IMR-90 (cell line): Measurements from ENCODE around the gene JADE2. TPM values are rescaled to one million over a fixed set of nuclear protein-coding genes. Genes with fewer than 3 reads are reported as not detected.

Experiments
- ATAC-seq: fragments of 200-7000 bp; cut with Tn5 transposase; 2 replicates; pipeline ENCODE4 v1.9.1; 2020; ENCODE audit warnings: low read depth, mild to moderate bottlenecking, moderate library complexity
- BruUV-seq: library from RNA; stranded (reverse); fragments of 400-500 nt; replicated peaks from 2 replicates; lab custom pipeline; 2021; lab: Mats Ljungman, UMichigan
- CTCF ChIA-PET: fragments of 300-600 bp; formaldehyde crosslinking; extraction: SDS; loops from one replicate; lab custom pipeline; 2021; ENCODE audit warnings: antibody characterized with exemption; lab: Yijun Ruan, JAX
- POLR2A ChIA-PET: fragments of 300-600 bp; sonication (Branson Sonifier 250); formaldehyde crosslinking; loops from one replicate; lab custom pipeline; 2022; ENCODE audit warnings: antibody characterized with exemption; ENCODE audit not compliant: unreplicated experiment; lab: Charles Lee
- DNase-seq: peaks from one replicate; pipeline ENCODE4 v3.0.0; 2013
- H2AFZ ChIP-seq: replicated peaks from 2 replicates; pipeline ENCODE3; 2013; ENCODE audit warnings: low read length, mild to moderate bottlenecking; ENCODE audit not compliant: poor library complexity
- H2AK5ac ChIP-seq: 2 replicates; pipeline ENCODE4 v1.6.1; 2013; ENCODE audit warnings: low read depth, low read length, inconsistent platforms
- H2AK9ac ChIP-seq: replicated peaks from 2 replicates; pipeline ENCODE3; 2013; ENCODE audit warnings: mild to moderate bottlenecking, low read depth, low read length, moderate library complexity; ENCODE audit not compliant: poor library complexity
- H2BK120ac ChIP-seq: 2 replicates; pipeline ENCODE4 v1.6.1; 2013; ENCODE audit warnings: low read depth, low read length, inconsistent platforms
- H2BK15ac ChIP-seq: 3 replicates; pipeline ENCODE4 v1.6.1; 2013; ENCODE audit warnings: low read depth, low read length, inconsistent platforms
- H2BK20ac ChIP-seq: 2 replicates; pipeline ENCODE4 v1.6.1; 2013; ENCODE audit warnings: low read depth, mild to moderate bottlenecking, inconsistent platforms, low read length, moderate library complexity
- H2BK5ac ChIP-seq: 2 replicates; pipeline ENCODE4 v1.6.1; 2013; ENCODE audit warnings: mild to moderate bottlenecking, low read depth, low read length, inconsistent platforms; ENCODE audit not compliant: poor library complexity, severe bottlenecking
- H3K14ac ChIP-seq: replicated peaks from 2 replicates; pipeline ENCODE4 v1.6.1; 2013; ENCODE audit warnings: low read depth, low read length, inconsistent platforms
- H3K18ac ChIP-seq: 2 replicates; pipeline ENCODE4 v1.6.1; 2013; ENCODE audit warnings: low read depth, low read length, control low read depth
- H3K23ac ChIP-seq: 2 replicates; pipeline ENCODE4 v1.6.1; 2013; ENCODE audit warnings: low read depth, low read length, inconsistent platforms
- H3K27ac ChIP-seq: 2 replicates; pipeline ENCODE4 v1.5.1; 2013; ENCODE audit warnings: mild to moderate bottlenecking, control low read depth, low read length; ENCODE audit not compliant: insufficient read depth
- H3K27me3 ChIP-seq: 2 replicates; pipeline ENCODE4 v1.6.1; 2013; ENCODE audit warnings: low read length; ENCODE audit not compliant: control insufficient read depth, insufficient read depth
- H3K36me3 ChIP-seq: 2 replicates; pipeline ENCODE4 v1.6.1; 2013; ENCODE audit warnings: low read length, mixed read lengths; ENCODE audit not compliant: control insufficient read depth, insufficient read depth
- H3K4ac ChIP-seq: 2 replicates; pipeline ENCODE4 v1.6.1; 2013; ENCODE audit warnings: low read depth, low read length, inconsistent platforms
- H3K4me1 ChIP-seq: 2 replicates; pipeline ENCODE4 v1.6.1; 2013; ENCODE audit warnings: low read length, mixed read lengths; ENCODE audit not compliant: control insufficient read depth, insufficient read depth
- H3K4me2 ChIP-seq: 2 replicates; pipeline ENCODE4 v1.6.1; 2013; ENCODE audit warnings: low read depth, mild to moderate bottlenecking, control low read depth, low read length, moderate library complexity
- H3K4me3 ChIP-seq: 2 replicates; pipeline ENCODE4 v1.5.1; 2013; ENCODE audit warnings: low read depth, mild to moderate bottlenecking, control low read depth, low read length, moderate library complexity; ENCODE audit not compliant: insufficient read depth
- H3K56ac ChIP-seq: 2 replicates; pipeline ENCODE4 v1.6.1; 2013; ENCODE audit warnings: low read length, inconsistent platforms; ENCODE audit not compliant: insufficient read depth; ENCODE audit errors: extremely low read depth
- H3K79me1 ChIP-seq, 2 experiments: 2 replicates each; pipeline ENCODE4 v1.6.1; 2013; ENCODE audit warnings: low read length in 2 of 2, inconsistent platforms in 1 of 2, low read depth in 1 of 2
- H3K9ac ChIP-seq: 2 replicates; pipeline ENCODE4 v1.6.1; 2013; ENCODE audit warnings: low read depth, low read length, control low read depth
- H3K9me1 ChIP-seq: 2 replicates; pipeline ENCODE4 v1.6.1; 2013; ENCODE audit warnings: low read length, inconsistent platforms; ENCODE audit not compliant: insufficient read depth
- H3K9me3 ChIP-seq: 2 replicates; pipeline ENCODE4 v1.6.1; 2013; ENCODE audit warnings: low read length; ENCODE audit not compliant: control insufficient read depth, insufficient read depth
- H4K20me1 ChIP-seq: 2 replicates; pipeline ENCODE4 v1.6.1; 2013; ENCODE audit warnings: low read length, inconsistent platforms; ENCODE audit not compliant: insufficient read depth
- H4K5ac ChIP-seq: 2 replicates; pipeline ENCODE4 v1.6.1; 2013; ENCODE audit warnings: mild to moderate bottlenecking, low read depth, low read length, control low read depth
- H4K8ac ChIP-seq, 2 experiments: 2 replicates each; pipeline ENCODE4 v1.6.1; 2013; ENCODE audit warnings: low read depth in 2 of 2, low read length in 2 of 2, control low read depth in 1 of 2, inconsistent platforms in 1 of 2
- H4K91ac ChIP-seq: 2 replicates; pipeline ENCODE4 v1.6.1; 2013; ENCODE audit warnings: low read depth, low read length, inconsistent platforms; ENCODE audit not compliant: insufficient read depth
- CHD1 ChIP-seq: IDR thresholded peaks from 2 replicates; pipeline ENCODE4 v1.6.1; 2012; ENCODE audit warnings: low read depth, low read length, improper control_type of control experiment
- MAFK ChIP-seq: IDR thresholded peaks from 2 replicates; pipeline ENCODE4 v1.6.1; 2012; ENCODE audit warnings: low read depth, low read length, improper control_type of control experiment
- MAZ ChIP-seq: IDR thresholded peaks from 2 replicates; pipeline ENCODE4 v1.6.1; 2012; ENCODE audit warnings: low read depth, mild to moderate bottlenecking, low read length, improper control_type of control experiment, moderate library complexity, borderline replicate concordance
- MXI1 ChIP-seq: IDR thresholded peaks from 2 replicates; pipeline ENCODE4 v1.6.1; 2012; ENCODE audit warnings: low read depth, mild to moderate bottlenecking, low read length, moderate library complexity, borderline replicate concordance
- NFE2L2 ChIP-seq: fragments of 150-350 bp; IDR thresholded peaks from 2 replicates; pipeline ENCODE4 v1.6.1; 2016; ENCODE audit warnings: low read depth, mild to moderate bottlenecking, low read length
- POLR2A ChIP-seq: IDR thresholded peaks from 2 replicates; pipeline ENCODE4 v1.6.1; 2012; ENCODE audit warnings: mild to moderate bottlenecking, low read depth, low read length
- RAD21 ChIP-seq: IDR thresholded peaks from 2 replicates; pipeline ENCODE4 v1.6.1; 2012; ENCODE audit warnings: low read length, improper control_type of control experiment
- RCOR1 ChIP-seq: IDR thresholded peaks from 2 replicates; pipeline ENCODE4 v1.6.1; 2012; ENCODE audit warnings: mild to moderate bottlenecking, low read length, improper control_type of control experiment; ENCODE audit not compliant: insufficient replicate concordance
- RFX5 ChIP-seq: IDR thresholded peaks from 2 replicates; pipeline ENCODE4 v1.8.0; 2012; ENCODE audit warnings: low read depth, mild to moderate bottlenecking, low read length, moderate library complexity
- SMC3 ChIP-seq: fragments of 150-350 bp; IDR thresholded peaks from 2 replicates; pipeline ENCODE4 v1.6.1; 2016; ENCODE audit warnings: low read depth, mild to moderate bottlenecking, antibody characterized with exemption, low read length, moderate library complexity
- WGBS, 2 experiments: methylation state at CpG; one replicate each; pipeline versions ENCODE4 v1.1.5 to v1.1.7; 2013; ENCODE audit warnings: missing lambda C conversion rate in 2 of 2; ENCODE audit not compliant: insufficient read length in 1 of 2; ENCODE audit errors: extremely low coverage in 2 of 2; 5-methylcytosine and 5-hydroxymethylcytosine counted together
- dilution Hi-C: fragments of 300-500 bp; cut with HindIII; formaldehyde crosslinking; loops from one replicate; pipeline ENCODE4 v1.14.3; 2018; ENCODE audit warnings: low sequenced_read_pairs; ENCODE audit not compliant: unreplicated experiment
- in situ Hi-C: fragments of 300-500 bp; cut with MboI; formaldehyde crosslinking; loops from 3 replicates; pipeline ENCODE4 v1.14.3; 2019; ENCODE audit warnings: low sequenced_read_pairs, inconsistent platforms, mixed read lengths
- intact Hi-C: fragments of 100-400 bp; cut with micrococcal nuclease; formaldehyde crosslinking; loops from 2 replicates; pipeline ENCODE4 v1.10.0; 2022
- polyA plus RNA-seq, 3 experiments: library from polyadenylated mRNA; depleted of rRNA; stranded (reverse); fragments of >200 nt; gene quantifications; 2 replicates each; pipeline ENCODE4 v1.2.3, GENCODE V29; 2012; ENCODE audit warnings: low replicate concordance in 1 of 3
- total RNA-seq: library from RNA; depleted of rRNA; stranded (reverse); fragments of >200 nt; gene quantifications from 2 replicates; pipeline ENCODE4 v1.2.3, GENCODE V29; 2012
- TF ChIP-seq, protein P1 (sequence below): fragments of 150-350 bp; IDR thresholded peaks from 2 replicates; pipeline ENCODE4 v1.6.1; 2016; ENCODE audit warnings: low read depth, mild to moderate bottlenecking, low read length, moderate library complexity, borderline replicate concordance
- TF ChIP-seq, protein P2 (sequence below): conservative IDR thresholded peaks from 2 replicates; pipeline ENCODE4 v1.5.1; 2012; ENCODE audit warnings: mild to moderate bottlenecking, low read depth, low read length, improper control_type of control experiment
- TF ChIP-seq, protein P3 (sequence below): fragments of 150-350 bp; IDR thresholded peaks from 2 replicates; pipeline ENCODE4 v1.6.1; 2017; ENCODE audit warnings: mild to moderate bottlenecking, antibody characterized with exemption, low read length, low read depth

The JADE2 gene
- total and polyA plus RNA-seq, 2 of the 4 experiments (the other 2 are of a cell fraction), result 13.3 to 14.9 TPM

DNA sequence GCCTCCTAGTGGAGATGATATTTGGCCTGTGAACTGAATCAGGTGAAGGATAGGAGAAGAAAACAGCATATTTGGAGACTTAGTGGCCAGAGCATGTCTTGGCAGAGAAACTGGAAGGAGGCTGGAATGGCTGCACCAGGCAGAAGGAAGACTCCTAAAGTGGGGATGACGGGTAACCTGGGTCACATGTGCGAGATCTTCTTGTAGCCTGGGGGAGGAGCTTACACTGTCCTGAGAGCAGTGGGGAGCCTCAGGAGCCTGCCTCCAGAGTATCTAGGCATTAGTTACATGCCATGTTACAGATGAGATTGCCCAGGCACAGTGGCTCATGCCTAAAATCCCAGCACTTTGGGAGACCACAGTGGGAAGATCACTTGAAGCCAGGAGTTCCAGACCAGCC lies 49.8 kb downstream of the JADE2 start:
- Histone ChIP-seq H2BK120ac (no peak overlapping the region), H2AK5ac (no peak overlapping the region), H4K8ac (no peak overlapping the region), H3K4me3 (no peak overlapping the region), H3K4ac (no peak overlapping the region), H2AFZ (no peak overlapping the region), H3K4me1 (peaks cover 8% of the 10 kb centered on the region), H3K9me1 (peaks cover 18% of the 10 kb centered on the region), H3K36me3 (peaks cover 72% of the 10 kb centered on the region), H2AK9ac (no peak overlapping the region), H2BK15ac (no peak overlapping the region), H2BK5ac (no peak overlapping the region), H3K14ac (no peak overlapping the region), H3K9ac (no peak overlapping the region), H4K5ac (no peak overlapping the region), H3K79me1 (peaks cover 3 to 33% of the 10 kb centered on the region in 2 experiments; a peak in 2 of 4 replicates), H4K91ac (no peak overlapping the region), H3K4me2 (no peak overlapping the region), H4K20me1 (no peaks in the 10 kb centered on the region; the same call in 1 of the 2 replicates), H3K23ac (no peak overlapping the region), H3K27me3 (no peaks in the 10 kb centered on the region), H3K56ac (no peak overlapping the region), H3K9me3 (no peaks in the 10 kb centered on the region), H3K27ac (no peak overlapping the region), H2BK20ac (no peak overlapping the region), H3K18ac (no peak overlapping the region)
- no TSS peak for BruUV-seq
- in situ Hi-C loops, result no loop called here
- intact Hi-C loops, result no loop called here
- dilution Hi-C loops, result no loop called here
- ChIA-PET CTCF (no interaction called here), POLR2A (interaction anchor here (0.5 kb wide), 1 partner anchor 47 kb away, joined by 3 read pairs; no protein-coding TSS in a partner anchor)
- ATAC-seq, result no peak
- 92% methylated on average over 2 of the region's 2 CpGs; no CpG with 5 or more reads in 1 of the 2 experiments for WGBS, 2 experiments
- TF ChIP-seq NFE2L2, result no peak
- TF ChIP-seq, protein P1, sequence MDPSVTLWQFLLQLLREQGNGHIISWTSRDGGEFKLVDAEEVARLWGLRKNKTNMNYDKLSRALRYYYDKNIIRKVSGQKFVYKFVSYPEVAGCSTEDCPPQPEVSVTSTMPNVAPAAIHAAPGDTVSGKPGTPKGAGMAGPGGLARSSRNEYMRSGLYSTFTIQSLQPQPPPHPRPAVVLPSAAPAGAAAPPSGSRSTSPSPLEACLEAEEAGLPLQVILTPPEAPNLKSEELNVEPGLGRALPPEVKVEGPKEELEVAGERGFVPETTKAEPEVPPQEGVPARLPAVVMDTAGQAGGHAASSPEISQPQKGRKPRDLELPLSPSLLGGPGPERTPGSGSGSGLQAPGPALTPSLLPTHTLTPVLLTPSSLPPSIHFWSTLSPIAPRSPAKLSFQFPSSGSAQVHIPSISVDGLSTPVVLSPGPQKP, result no peak
- TF ChIP-seq, protein P2, sequence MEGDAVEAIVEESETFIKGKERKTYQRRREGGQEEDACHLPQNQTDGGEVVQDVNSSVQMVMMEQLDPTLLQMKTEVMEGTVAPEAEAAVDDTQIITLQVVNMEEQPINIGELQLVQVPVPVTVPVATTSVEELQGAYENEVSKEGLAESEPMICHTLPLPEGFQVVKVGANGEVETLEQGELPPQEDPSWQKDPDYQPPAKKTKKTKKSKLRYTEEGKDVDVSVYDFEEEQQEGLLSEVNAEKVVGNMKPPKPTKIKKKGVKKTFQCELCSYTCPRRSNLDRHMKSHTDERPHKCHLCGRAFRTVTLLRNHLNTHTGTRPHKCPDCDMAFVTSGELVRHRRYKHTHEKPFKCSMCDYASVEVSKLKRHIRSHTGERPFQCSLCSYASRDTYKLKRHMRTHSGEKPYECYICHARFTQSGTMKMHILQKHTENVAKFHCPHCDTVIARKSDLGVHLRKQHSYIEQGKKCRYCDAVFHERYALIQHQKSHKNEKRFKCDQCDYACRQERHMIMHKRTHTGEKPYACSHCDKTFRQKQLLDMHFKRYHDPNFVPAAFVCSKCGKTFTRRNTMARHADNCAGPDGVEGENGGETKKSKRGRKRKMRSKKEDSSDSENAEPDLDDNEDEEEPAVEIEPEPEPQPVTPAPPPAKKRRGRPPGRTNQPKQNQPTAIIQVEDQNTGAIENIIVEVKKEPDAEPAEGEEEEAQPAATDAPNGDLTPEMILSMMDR, result no peak
- TF ChIP-seq, protein P3, sequence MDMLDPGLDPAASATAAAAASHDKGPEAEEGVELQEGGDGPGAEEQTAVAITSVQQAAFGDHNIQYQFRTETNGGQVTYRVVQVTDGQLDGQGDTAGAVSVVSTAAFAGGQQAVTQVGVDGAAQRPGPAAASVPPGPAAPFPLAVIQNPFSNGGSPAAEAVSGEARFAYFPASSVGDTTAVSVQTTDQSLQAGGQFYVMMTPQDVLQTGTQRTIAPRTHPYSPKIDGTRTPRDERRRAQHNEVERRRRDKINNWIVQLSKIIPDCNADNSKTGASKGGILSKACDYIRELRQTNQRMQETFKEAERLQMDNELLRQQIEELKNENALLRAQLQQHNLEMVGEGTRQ, result no peak
- TF ChIP-seq RCOR1, result no peak
- TF ChIP-seq MXI1, result no peak
- no peak for TF ChIP-seq RAD21
- TF ChIP-seq RFX5, result no peak
- TF ChIP-seq CHD1, result no peak
- TF ChIP-seq SMC3, result no peak
- TF ChIP-seq MAFK, result no peak
- TF ChIP-seq MAZ, result no peak
- no peak for TF ChIP-seq POLR2A
- no peak for DNase-seq
